Measurements from ENCODE around the gene RNF167.

RNF167 gene

GRCh38 chr17:4939796-4940554 lies at the start of gene RNF167, which contains the start of gene SLC25A11:
RNF167 (plus strand) TSS chr17:4940268; CDS start chr17:4940910, 642 bp downstream.
SLC25A11 (minus strand) TSS chr17:4940046; CDS start chr17:4939910, 136 bp downstream.
- DNase-seq = peak; percentile 99

- no peak for DNase-seq
Observed at GRCh38 chr17:4891411-4892410, 48.4 kb upstream of the RNF167 start.

- no peak for DNase-seq
Observed at GRCh38 chr17:4892499-4893221, 47.4 kb upstream of the RNF167 start.

DNA sequence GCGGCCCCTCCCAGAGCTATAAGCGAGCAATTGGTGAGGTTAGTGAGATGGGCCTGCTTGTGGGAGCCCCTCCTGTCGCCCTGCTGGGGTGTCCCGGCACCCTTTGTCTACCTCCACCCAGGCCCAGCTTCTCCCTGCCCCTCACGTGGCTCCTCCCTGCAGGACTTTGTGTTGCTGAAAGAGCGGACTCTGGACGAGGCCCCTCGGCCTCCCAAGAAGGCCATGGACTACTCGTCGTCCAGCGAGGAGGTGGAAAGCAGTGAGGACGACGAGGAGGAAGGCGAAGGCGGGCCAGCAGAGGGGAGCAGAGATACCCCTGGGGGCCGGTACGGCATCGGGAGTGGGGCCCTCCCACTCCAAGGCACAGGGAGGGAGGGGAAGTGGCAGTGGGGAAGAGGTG lies 46.8 kb upstream of the RNF167 start:
- DNase-seq = no peak

DNA sequence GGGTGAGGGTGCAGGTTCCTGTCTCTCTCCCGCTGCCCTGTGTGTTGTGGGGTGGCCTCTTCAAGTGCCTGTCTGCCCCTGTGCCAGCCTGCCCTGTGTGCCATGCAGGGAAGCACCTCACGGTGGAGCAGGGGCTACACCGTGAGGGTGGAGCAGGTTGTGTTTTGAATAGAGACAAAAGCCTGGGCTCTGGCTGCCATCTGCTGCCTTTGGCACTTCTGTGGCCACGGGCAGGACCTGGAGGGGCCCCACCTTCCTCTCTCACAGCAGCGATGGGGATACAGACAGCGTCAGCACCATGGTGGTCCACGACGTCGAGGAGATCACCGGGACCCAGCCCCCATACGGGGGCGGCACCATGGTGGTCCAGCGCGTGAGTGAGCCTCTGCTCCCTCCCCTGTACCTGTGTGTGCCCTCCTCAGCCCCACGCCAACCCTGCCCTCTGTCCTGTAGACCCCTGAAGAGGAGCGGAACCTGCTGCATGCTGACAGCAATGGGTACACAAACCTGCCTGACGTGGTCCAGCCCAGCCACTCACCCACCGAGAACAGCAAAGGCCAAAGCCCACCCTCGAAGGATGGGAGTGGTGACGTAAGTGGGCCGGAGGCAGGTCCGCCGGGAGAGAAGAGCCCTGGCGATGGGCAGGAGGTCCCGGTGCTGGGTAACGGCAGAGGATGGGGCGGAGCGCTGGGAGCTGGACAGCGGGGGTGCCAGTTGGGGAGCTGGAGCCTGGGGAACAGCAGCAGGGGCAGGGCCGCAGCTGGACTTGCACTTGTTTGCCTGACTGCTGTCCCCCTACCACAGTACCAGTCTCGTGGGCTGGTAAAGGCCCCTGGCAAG lies 46.1 kb upstream of the RNF167 start:
- DNase-seq = peak; percentile 39

DNA sequence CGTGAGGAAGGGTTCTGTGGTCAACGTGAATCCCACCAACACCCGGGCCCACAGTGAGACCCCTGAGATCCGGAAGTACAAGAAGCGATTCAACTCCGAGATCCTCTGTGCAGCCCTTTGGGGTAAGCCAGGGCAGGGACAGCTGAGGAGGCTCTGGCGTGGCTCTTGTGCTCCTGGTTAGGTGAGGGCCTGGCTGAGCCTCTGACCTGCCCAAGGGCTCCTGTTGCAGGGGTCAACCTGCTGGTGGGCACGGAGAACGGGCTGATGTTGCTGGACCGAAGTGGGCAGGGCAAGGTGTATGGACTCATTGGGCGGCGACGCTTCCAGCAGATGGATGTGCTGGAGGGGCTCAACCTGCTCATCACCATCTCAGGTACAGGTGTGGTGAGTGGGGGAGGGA lies 44.9 kb upstream of the RNF167 start:
- no peak for DNase-seq

DNA sequence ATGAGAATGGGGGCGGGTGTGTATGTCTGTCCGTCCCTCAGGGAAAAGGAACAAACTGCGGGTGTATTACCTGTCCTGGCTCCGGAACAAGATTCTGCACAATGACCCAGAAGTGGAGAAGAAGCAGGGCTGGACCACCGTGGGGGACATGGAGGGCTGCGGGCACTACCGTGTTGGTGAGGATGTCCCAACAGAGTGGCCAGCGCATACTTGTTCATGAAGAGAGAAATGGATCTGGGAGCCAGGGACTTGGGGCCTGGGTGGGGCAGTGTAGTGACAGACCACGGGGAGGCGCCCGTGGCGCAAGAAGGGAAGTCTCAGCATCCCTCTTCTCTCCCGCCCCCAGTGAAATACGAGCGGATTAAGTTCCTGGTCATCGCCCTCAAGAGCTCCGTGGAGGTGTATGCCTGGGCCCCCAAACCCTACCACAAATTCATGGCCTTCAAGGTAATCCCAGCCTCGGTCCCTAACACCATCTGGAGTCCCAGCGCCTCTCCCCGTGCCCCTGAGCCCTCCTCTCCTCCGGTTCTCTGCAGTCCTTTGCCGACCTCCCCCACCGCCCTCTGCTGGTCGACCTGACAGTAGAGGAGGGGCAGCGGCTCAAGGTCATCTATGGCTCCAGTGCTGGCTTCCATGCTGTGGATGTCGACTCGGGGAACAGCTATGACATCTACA lies 44.3 kb upstream of the RNF167 start:
- DNase-seq = no peak

DNA sequence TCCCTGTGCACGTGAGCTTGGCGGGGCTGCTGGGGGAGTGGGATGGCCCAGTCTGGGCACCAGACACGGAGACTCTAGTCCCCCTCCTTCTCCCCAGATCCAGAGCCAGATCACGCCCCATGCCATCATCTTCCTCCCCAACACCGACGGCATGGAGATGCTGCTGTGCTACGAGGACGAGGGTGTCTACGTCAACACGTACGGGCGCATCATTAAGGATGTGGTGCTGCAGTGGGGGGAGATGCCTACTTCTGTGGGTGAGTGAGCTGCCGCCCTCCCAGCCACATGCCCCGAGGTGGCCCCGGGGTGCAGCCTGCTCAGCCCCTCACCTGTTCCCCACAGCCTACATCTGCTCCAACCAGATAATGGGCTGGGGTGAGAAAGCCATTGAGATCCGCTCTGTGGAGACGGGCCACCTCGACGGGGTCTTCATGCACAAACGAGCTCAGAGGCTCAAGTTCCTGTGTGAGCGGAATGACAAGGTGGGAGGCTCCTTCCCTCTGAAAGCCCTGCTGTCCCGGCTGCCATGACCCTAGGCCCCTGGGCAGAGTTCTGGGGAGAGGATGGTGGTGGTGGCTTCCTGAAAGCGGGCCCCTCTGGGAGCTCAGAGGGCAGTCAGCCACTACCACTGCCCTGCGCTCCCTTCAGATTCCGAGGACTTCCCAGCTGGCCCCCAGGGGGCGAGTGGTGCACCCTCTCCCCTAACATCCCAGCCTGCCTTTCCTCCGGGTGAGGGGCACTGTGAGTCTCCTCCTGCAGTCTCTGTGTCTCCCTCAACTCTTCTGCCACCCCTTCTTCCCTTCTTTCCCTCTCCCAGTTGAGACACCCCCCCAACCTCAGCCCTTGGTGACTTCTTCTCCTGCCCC lies 43.5 kb upstream of the RNF167 start:
- DNase-seq = no peak

- no peak for DNase-seq
Observed at GRCh38 chr17:4897198-4897687, 42.8 kb upstream of the RNF167 start.

GRCh38 chr17:4897785-4898184 lies 42.3 kb upstream of the RNF167 start:
- DNase-seq = no peak

DNA sequence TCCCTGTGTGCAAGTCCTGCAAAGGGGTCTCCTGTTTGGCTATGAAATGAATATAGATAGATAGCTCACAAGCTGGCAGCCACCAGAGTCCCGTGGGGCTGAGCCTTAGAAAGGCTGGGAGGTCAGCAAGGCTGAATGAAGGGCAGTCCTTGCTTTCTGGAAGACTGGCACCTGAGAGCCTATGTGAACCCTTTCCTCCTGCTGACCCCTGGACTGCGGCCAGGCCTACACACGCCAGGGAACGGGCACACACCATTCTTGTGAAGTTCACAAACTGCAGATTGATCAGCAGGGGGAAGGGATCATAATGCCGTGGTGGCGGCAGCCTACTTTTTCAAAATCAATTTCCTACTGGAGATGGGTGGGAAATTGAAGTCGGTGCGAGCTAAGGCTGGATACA lies 41.7 kb upstream of the RNF167 start:
- DNase-seq = no peak

DNA sequence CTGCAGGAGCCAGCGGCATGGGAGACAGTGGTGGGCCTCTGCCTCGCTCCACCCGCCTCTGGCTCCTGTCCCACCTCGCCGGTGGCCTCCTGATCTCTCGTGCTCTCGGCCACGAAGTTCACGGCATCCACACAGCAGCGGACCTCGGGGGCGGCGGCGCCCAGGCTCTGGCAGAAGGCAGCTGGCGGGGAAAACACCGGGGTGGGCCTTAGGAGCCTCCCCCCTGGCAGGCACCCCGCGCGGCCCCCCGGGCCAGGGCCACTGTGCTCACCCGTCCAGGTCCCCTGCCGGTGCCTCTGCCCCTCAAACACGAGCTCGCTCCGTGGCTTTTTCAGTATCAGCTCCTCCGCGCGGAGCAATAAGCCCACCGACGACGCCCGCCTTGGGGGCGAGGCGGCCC lies 41.1 kb upstream of the RNF167 start:
- DNase-seq = no peak

- no peak for DNase-seq
Observed at GRCh38 chr17:4899341-4900230, 40.5 kb upstream of the RNF167 start, which contains the start of gene C17orf107. C17orf107 (plus strand) TSS chr17:4899536; CDS start chr17:4899763, 227 bp downstream.

- no peak for DNase-seq
Observed at GRCh38 chr17:4900231-4901107, 39.6 kb upstream of the RNF167 start.

DNA sequence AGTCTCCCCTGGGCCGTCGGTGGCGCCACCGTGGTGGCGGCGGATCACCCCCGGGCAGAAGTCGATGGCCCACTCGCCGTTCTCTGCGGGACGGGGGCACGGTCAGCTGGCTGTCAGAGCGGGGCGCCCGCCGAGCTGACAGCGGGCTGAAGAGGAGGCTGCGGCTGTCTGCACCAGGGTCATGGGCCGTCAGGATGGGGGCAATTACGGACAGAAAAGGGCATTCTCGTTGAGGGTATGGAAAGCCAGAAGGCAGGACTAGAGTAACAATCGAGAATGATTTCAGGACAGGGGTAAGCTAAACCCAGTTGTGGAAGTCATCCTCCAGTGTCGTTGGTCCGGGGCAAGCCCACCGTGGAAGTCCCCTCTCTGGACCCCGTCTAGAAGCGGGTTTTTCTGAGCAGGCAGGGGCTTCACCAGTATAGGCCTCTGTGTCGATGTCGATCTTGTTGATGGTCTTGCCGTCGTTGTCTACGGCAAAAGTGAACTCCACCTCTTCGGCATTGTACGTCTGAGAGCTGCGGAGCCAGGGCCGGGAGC lies 38.9 kb upstream of the RNF167 start:
- DNase-seq = no peak

- DNase-seq = no peak
Observed at GRCh38 chr17:4901648-4902344, 38.3 kb upstream of the RNF167 start.

GRCh38 chr17:4902540-4902939 lies 37.5 kb upstream of the RNF167 start:
- no peak for DNase-seq
